ENCODE measurements around the gene PA2G4. TPM values are rescaled to one million over a fixed set of nuclear protein-coding genes. Genes with fewer than 3 reads are reported as not detected.
A peak's percentile ranks its signal among the peaks of the same experiment; 100 is the strongest.

The PA2G4 gene
- total RNA-seq, 1 donor from 2014 or later = 233 TPM

DNA sequence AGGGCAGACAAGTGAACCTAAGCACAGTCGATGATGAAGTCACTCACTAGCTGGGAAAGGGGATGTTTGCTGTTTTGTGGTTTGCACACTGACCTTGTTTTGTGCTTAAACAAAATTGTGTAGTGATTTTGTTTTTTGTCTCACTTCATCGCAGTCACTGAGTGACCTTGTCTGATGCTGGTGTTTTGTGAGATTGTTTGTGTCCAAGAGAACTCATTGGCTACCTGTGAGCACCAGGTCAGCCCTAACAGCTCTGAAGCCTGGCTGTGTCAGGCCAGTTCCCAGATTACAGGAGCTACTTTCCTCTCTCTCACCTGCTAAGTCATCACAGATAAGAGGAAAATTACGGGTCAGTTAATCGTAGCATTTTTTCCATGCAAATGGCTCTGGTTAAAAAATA, 19.8 kb downstream of the PA2G4 start:
- DNase-seq (ENCODE audit: low read depth) = no peak

DNA sequence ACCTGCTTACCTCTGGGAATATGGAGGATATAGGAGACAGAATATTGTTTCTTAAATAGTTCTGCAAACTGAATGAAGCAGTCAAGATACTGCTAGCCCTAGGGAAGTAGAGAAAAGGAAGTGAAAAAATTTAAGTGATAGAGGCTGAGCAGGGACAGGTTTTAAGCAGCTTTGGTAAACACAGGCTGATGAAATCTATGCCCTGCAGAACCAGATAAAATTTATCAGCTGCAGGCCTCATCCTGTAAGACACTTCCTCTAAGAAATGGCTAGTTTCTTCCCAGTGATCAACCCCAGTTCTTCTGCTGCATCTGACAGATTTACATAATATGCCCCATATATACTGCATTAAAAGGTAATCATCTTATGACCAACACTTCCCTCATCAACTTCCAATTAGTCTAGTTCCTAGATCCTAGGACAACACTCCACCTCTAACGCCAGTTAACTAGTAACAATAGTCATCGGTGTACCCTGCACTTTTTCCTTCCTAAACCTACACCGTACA, 22.4 kb downstream of the PA2G4 start:
- DNase-seq (ENCODE audit: low read depth) = no peak

DNA sequence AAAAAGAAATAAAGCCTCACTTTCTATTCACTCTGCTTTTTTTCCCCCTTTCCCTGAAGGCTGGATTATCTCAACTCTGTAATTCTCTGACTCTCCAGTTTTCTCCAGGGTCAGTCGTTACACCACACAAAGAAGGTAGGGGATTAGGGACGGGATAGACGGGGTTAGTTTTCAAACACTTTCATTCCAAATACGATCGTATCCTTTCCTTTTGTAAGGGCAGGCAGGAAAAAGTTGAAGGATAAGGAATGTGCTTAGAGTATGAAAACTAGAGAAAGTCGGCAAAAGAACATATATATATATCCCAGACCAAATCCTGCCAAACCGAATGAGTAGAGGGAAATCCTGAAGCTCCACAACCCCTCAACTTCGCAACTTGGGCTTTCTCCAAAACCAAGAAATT, 23.1 kb downstream of the PA2G4 start:
- DNase-seq (ENCODE audit: low read depth) = no peak

DNA sequence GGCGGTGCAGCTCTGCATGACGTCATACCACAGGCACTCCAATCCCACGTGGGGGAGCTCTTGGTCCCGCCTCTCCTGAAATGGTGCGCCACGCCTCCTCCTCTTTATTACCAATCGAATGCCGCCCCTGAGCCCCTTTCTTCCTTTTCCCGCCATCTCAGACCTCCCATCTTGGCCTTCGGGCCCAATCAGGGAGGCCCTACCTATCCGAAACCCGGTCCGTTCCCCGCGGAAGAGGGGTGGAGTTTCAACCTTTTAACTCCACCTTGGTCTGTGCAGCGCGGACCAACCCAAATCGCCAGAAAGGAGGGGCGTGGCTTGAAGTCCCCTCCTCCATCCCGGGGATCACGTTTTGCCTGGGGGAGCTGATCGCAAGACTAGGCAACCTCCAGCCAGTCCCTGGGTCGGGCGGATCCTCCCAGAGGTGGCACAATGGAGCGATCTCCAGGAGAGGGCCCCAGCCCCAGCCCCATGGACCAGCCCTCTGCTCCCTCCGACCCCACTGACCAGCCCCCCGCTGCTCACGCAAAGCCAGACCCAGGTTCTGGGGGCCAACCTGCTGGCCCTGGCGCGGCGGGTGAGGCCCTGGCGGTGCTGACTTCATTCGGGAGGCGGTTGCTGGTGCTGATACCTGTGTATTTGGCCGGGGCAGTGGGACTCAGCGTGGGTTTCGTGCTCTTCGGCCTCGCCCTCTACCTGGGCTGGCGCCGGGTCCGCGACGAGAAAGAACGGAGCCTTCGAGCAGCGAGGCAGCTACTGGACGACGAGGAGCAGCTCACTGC, 23.7 kb downstream of the PA2G4 start, which contains the start of gene ESYT1:
TSS of gene ESYT1 (plus strand) at position 380 of the 782 bp plus-strand sequence. CDS start at position 433, 53 bp downstream.
- peak; percentile 100 for DNase-seq (ENCODE audit: low read depth)

DNA sequence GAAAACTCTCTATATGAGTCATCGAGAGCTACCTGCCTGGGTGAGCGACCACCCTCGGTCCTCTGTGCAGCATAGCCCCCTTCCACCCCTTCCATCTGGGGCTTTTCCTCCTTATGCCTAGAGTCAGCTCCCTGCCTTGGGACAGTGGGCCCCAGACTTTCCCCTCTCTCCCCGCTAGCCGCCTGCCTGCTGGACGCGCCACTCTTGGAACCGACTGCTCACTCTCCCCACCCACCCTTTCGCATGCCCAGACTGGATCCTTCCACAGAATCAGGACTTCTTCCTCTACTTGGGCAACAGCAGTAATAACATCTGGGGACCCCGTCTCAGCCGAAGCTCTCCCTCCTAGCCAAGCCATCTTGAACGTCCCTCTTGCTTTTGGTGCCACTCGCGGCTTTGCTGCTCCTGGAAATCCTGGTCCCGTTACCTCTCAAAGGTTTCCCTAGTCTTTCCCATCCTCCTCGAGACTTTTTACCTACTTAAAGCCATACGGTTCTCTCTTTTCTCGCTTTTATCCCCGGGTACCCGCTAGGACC, 24.4 kb downstream of the PA2G4 start:
- DNase-seq (ENCODE audit: low read depth) = peak; percentile 28

DNA sequence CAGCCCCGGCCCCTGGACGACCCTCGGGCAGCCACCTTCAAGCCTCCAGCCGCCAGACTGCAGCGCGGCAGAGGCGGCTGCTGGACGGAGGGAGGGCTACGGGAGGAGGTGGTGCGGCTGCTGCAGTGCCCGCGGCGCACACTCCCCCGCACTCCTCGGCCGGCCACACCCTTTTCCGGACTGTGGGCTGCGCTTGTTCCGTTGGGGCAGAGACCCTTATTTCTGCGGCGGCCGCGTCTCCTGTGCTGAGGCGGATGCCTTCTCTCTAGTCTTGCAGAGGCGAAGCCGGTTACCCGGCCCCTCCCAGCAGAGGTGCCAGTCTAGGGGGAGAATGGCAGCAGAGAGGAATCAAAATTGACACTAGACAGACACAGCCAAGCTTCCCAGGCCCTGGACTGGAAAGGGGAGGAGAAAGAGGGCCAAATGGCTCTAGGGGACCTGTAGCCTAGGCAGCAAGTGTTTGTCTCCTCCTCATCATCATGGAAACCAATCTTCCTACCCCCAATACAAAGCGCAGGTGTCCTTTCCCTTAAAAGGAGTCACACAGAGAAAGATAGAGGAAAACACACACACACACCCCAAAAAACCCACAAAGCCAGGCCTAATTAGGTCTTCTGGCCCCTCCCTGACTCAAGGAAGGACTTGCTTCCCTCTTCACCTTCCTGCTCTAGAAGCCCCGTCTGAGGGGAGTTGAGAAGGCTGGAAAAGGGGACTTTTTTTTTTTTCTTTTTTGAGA, 25.0 kb downstream of the PA2G4 start:
- DNase-seq (ENCODE audit: low read depth) = peak; percentile 63

DNA sequence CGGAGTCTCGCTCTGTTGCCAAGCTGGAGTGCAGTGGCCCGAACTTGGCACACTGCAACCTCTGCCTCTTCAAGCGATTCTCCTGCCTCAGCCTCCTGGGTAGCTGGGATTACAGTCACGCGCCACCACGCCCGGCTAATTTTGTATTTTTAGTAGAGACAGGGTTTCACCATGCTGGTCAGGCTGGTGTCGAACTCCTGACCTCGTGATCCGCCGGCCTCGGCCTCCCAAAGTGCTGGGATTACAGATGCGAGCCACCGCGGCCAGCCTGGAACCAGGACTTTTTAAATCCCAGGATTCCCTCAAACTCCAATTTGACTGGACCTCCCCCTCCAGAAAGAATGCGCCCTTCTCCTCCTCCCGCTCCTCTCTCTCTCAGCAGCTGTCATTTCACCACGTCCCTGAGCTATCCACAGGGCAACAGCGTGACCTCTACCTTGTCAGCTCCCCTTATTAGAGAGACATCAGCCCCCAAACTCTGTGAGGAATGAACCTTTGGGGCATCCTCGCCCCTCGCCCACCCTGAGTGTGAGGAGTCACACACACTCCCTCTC, 25.7 kb downstream of the PA2G4 start:
- DNase-seq (ENCODE audit: low read depth) = peak; percentile 64

DNA sequence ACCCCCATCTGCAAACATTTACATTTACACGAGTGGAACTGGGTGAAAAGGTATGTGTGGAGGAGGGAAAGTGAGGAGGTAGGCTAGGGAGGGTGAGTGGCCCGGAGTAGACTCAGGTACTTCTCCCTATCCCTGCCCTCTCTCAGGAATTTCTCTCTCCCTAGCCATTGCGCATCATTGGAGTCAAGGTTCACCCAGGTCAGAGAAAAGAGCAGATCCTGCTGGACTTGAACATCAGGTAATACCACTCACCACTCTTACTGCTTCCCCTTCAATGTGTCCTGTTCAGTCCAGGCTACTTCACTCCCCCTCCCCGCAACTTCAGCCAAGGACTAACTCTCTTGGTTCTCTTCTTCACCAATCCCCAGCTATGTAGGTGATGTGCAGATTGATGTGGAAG, 26.5 kb downstream of the PA2G4 start:
- no peak for DNase-seq (ENCODE audit: low read depth)

DNA sequence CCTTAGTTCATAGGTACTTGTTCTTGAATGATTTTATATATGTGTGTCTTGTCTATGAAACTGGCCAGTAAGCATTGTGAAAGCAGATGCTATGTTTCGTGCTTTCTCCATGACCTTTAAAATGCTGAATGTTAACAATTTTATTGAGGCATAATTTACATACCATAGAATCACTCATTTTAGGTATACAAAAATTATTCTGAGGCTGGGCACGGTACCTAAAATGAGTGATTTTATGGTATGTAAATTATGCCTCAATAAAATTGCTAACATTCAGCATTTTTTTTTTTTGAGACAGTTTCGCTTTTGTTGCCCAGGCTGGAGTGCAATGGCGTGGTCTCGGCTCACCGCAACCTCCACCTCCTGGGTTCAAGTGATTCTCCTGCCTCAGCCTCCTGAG, 30.5 kb downstream of the PA2G4 start:
- no peak for DNase-seq (ENCODE audit: low read depth)

DNA sequence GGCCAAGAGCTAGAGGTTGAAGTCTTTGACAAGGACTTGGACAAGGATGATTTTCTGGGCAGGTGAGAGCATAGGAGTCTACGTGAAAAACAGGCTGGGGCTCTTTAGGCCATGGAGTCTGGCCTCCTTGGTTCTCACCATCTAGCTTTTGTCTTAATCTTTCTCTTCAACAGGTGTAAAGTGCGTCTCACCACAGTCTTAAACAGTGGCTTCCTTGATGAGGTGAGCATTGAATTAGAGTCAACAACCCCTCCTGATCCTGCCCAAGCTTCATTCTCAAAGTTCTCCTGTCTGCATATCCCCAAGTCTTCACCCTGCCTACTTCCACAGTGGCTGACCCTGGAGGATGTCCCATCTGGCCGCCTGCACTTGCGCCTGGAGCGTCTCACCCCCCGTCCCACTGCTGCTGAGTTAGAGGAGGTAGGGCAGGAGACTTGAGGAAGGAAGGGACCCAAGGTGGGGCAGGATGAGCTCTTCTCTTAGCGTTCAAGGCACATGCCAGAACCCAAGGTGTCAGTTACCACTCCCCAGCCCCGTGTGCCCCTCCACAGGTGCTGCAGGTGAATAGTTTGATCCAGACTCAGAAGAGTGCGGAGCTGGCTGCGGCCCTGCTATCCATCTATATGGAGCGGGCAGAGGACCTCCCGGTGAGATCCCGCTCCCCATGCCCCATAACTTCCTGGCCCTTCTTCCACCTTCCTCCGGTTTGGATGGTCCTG, 33.7 kb downstream of the PA2G4 start:
- no peak for DNase-seq (ENCODE audit: low read depth)

DNA sequence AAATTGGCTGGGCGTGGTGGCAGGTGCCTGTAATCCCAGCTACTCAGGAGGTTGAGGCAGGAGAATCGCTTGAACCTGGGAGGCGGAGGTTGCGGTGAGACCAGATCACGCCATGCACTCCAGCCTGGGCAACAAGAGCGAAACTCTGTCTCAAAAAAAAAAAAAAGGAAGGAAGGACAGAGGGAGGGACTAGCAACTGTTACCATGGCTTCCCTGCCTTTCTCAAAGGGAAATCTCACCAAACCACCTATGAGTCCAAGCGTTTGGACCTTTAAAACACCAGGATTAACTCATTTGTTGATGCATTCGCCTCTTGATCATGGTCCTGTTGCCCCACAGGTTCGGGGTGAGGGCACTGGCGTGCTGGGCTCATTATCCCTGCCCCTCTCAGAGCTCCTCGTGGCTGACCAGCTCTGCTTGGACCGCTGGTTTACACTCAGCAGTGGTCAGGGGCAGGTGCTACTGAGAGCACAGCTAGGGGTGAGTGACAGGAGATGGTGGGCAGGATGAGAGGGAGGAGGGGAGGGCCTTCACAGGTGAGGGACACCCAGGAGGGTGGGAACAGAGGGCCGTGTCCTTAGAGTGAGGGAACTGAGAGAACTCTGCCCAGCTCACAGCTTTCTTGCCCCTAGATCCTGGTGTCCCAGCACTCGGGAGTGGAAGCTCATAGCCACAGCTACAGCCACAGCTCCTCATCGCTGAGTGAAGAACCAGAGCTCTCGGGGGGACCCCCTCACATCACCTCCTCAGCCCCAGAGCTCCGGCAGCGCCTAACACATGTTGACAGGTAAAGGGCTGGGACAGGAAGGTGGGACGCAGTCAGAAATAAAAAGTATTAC, 37.8 kb downstream of the PA2G4 start:
- DNase-seq (ENCODE audit: low read depth) = no peak

DNA sequence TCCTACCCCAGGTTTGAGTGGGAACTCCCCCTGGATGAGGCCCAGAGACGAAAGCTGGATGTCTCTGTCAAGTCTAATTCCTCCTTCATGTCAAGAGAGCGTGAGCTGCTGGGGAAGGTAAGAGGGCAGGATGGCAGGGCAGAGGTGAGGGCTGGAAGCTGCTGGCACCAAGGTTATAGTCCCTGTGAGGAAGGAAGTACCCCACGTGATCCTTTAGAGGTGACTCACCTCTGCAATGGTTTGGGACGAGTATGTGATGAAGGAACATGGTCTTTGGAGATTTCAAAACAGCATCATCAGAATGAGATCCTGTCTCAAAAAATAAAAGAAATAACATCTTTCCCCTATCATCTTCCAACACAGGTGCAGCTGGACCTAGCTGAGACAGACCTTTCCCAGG, 38.9 kb downstream of the PA2G4 start:
- no peak for DNase-seq (ENCODE audit: low read depth)

DNA sequence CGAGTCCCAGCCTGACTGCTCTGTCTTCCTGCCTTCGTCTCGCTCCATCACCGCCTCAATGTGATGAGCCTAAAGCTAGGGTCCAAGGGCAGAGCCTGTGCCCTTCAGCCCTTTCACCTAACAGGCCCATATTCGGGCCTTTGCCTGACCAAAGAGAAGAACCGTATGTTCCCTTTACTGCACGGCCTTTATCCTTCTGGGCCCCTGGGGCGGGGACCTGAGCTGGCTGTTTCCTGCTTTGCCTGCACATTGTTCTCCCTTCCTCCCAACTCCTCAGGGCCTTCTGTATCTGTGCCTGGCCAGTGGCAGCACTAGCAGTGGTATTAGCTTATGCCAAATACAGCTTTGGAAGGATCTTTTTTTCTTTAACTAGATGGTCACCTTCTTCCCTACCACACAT, 39.5 kb downstream of the PA2G4 start:
- DNase-seq (ENCODE audit: low read depth) = no peak

DNA sequence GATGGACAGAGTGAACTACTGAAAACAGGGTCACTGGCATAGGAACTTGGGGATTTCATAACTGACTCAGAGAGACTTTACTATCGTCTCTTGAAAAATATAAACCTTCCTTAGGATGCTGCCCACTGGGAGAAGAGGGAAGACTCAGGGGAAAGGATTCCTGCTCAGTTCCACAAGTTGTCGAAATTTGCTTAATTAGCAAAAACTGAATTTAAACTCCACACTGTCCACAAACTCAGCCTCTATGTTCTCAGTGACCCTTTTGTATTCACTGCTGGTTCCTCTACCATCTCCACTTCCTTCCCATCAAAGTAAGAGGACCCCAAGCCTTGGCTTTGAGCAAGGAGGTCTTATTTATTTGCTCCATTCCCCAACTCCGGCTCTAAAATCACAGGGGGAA, 40.9 kb downstream of the PA2G4 start:
- DNase-seq (ENCODE audit: low read depth) = no peak

DNA sequence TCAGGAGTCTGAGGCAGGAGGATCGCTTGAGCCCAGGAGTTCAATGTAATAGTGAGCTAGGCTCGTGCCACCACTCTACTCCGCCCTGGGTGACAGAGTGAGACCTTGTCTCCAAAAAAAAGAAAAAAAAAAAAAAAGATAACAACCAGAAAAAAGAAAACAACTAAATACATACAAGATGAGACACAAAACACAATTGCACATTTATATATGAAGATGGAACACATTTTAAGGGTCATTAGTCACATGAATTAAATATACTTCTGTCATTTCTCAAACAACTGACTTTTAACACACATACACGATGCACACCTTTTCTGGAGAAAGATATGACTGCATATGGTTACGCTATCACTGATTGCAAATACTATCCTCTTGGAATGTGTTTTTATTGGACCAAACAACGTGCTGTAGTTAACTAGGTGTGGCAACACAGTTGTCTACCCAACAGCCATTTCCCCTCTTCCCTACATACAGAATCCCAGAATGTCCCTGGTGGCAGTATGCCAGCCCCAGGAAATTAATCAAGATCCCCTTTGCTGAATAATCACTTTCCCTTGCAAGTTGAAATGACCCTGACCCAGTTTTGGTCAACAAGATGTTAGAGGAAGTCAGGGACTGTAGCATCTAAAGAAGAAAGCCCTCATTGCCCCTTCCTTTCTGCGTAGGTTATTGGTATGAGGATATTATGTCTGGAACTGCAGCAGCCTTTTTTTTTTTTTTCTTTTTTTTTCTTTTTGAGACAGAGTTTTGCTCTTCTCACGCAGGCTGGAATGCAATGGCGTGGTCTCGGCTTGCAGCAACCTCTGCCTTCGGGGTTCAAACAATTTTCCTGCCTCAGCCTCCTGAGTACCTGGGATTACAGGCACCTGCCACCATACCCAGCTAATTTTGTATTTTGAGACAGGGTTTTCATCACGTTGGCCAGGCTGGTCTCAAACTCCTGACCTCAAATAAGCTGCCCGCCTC, 42.4 kb downstream of the PA2G4 start:
- no peak for DNase-seq (ENCODE audit: low read depth)

DNA sequence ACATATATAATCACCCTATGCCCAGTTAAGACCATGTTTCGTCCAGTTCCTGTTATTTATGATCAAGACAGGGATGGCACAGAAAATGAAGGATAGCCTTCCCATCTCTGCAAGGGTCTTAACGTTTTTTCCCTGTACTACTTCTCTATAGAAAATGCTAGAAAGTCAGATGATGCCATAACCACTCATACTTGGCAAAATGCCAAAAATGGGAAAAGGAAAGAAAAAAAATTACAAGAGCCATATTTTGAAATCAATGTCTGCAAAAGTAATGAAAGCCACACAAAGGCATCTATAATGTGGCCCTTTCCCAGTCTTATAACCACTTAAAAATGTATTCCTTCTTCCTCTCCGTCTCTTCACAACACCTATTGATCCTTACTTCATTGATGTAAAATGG, 46.2 kb downstream of the PA2G4 start:
- DNase-seq (ENCODE audit: low read depth) = peak; percentile 16

DNA sequence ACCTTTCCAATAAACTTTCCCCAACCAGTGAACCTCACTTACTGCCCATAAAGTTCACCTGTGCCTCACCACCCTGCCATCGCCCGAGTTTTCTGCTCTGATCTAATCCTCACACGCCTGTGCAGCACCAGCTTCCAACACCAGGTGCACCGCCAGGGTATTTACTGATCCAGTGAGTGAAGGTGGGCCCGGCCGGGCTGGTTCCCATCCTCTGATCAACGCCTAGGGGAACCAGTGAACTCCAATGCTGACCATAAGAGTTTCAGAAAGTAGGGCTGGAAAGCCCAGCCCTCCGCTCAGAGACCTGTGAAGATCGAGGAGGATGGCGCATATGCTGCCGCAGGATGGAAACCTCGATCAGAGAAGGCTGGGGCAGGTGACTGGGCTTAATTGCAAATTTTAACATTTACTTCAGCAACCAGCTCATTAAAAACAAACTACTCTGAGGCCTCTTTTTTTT, 47.3 kb downstream of the PA2G4 start:
- peak; percentile 26 for DNase-seq (ENCODE audit: low read depth)

DNA sequence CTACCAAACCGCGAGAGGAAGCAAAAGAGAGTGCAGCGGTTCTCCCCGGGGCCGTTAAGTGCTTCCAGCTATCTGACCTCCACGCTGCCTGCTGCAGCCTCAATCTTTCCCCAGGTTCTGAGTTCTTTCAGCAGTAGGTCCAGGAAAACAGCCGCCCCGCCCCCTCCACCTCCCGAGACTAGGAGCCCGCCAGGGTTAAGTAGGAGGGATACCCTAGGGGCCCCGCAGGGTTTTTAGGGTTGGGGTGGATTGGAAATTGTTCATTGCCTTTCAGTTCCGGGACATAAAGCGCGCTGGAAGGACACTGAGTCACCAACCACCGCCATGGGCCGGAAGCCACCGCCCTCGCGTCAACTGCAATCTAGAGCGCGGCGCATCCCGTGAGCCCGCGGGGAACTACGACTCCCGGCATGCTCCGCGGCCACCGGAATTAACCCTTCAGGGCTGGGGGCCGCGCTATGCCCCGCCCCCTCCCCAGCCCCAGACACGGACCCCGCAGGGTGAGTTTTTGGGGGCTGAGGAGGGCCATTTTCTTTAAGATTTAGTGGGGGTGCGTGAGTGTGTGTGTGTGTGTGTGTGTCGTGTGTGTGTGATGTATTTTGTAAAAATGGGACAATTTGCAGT, 47.9 kb downstream of the PA2G4 start, which contains the start of gene MYL6B:
TSS of gene MYL6B (plus strand) at position 456 of the 624 bp plus-strand sequence. CDS start 1,332 bp downstream, outside the sequence.
- peak; percentile 96 for DNase-seq (ENCODE audit: low read depth)
